Cerebellar cortex (tissue), 1 donor: Measurements from ENCODE around the gene USP24.
A peak's percentile ranks its signal among the peaks of the same experiment; 100 is the strongest.

Experiments used
- DNase-seq: peaks from one replicate; pipeline ENCODE4 v3.0.0-alpha.2; 2015; ENCODE audit warnings: low spot score

Gene USP24

DNA sequence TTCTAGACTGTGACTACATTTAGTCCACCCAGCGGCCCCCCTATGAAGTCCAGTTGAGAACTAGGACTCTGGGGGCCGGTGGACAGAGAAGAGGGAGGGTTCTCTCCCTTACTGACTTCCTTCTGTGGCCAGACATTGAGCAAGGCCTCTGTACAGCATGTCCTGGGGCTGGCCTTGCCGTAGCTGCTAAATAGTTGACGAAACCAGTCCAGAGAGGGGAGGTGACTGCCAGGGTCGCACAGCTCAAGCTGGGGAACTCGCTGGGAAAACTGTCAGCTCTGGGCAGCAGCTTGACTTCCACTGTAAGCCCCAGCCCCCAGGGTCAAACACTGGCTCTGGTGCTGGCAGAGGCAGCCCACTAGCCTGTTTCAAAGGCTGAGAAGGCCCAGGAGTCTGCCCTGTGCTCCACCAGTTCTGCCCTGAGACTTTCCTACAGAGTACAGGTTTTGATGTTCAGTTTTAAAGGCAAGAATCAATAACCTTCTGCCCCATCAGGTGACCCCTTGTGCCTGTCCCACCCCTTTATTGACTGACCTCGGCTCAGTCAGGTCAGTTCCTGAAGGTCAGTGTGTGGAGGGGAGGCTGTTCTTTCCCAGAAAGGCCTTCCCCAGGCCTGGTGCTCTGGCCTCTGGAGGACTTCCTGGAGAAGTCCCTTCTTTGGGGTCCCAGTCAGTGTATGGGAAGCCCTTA, 161.8 kb downstream of the USP24 start:
- no peak for DNase-seq

- DNase-seq = no peak
Observed at GRCh38 chr1:55052221-55053142, 162.7 kb downstream of the USP24 start.

DNA sequence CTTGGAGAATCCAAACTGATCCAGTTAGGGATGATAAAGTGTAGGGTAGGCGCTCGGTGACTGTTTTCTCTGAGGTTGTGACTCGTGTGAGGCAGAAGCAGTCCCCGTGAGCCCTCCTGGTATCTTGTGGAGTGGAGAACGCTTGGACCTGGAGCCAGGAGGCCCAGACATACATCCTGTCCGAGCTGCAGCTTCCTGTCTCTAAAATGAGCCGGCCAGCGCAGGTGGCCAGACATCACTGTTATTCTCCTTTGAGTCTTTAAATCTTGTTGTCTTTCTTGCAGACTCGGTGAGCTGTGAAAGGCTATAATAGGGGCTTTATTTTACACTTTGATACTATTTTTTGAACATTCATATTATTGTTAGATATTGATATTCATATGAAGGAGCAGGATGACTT, 163.5 kb downstream of the USP24 start:
- DNase-seq = no peak

GRCh38 chr1:55051169-55051568, 164.0 kb downstream of the USP24 start:
- no peak for DNase-seq

DNA sequence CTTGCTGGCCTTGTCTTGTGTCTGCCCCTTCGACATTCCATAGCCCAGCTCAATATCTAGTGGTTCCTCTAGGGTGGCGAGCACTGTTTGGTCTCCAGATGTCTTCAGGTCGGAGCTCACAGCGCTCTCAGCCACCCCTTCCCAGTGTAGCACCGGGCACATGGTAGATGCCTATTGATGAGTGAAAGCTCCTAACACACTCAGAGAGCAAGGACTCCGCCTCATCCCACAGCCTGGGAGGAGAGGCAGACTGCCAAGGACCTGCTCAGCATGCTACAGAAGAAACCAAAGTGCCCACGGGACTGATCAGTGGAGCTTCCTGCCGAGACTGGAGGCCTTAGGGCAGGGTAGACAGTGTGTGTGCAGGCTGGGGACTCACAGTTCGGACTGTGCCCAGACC, 164.9 kb downstream of the USP24 start:
- DNase-seq = peak; percentile 51

GRCh38 chr1:55049914-55050278, 165.3 kb downstream of the USP24 start:
- peak; percentile 87 for DNase-seq

DNA sequence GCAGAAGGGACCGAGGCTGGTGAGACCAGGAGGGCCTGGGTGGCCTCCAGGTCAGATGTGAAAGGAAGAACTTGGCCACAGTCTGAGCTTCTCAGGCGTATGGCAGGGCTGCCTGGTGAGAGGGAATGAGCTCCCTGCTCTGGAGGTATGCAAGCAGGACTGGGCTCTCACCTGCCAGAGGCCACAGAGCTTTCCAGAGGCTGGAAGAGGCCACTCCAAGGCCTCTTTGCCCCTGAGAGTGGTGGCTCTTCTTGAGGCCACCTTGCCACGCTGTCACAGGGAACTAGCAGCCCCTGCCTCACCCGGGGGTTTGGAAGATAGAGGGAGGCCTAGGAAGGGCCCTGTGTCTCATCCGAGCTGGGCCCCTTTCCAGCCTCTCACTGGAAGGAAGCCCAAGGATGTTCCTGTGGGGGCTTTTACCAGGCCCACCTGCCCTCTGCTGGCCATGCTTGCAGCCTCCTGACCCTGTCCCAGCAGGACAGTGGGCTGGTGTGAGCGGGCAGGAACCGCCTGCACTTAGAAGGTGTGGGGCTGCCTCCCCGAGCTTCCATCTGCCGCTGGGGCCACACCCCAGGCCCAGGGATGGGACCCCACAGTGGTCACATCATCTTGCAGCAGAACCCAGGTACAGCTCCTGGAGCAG, 165.8 kb downstream of the USP24 start:
- no peak for DNase-seq

- DNase-seq = no peak
Observed at GRCh38 chr1:55048453-55049270, 166.5 kb downstream of the USP24 start.

DNA sequence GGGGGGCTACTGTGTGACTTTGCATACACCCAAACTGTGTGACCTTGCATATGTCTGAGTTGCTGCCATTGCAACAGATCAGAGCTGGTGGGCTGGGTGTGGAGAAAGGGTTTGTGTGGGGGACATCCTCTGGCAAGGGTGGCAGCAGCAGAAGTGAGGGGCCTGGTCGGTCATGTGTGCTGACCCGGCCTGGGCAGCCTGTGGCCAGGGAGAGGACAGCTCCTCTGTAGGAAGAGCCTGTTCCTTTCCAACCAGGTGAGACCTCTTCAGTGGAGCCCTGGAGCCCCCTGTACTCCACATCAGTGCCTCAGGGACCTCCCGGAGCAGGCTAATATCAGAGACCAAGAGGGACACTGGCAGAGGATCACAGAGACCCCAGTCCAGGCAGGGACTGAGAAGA, 167.6 kb downstream of the USP24 start:
- no peak for DNase-seq

GRCh38 chr1:55046871-55047270, 168.3 kb downstream of the USP24 start:
- no peak for DNase-seq

DNA sequence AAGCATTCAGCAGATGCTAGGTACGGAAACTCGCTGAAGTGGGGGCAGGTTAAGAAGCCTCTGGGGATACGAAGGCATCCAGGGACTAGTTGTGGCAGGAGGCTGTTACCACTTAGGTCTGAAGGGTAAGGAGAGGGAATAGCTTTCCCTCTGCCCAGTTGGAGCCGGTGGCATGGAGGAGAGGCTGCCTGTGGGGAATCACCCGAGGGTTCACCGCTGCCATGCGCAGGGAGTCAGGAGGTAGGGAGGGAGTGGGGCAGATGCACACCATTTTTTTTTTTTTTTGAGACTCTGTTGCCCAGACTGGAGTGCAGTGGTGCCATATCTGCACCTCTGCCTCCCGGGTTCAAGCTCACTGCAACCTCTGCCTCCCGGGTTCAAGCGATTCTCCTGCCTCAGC, 169.7 kb downstream of the USP24 start:
- DNase-seq = no peak

- no peak for DNase-seq
Observed at GRCh38 chr1:55044617-55045397, 170.4 kb downstream of the USP24 start.

GRCh38 chr1:55043726-55044125, 171.4 kb downstream of the USP24 start:
- no peak for DNase-seq

DNA sequence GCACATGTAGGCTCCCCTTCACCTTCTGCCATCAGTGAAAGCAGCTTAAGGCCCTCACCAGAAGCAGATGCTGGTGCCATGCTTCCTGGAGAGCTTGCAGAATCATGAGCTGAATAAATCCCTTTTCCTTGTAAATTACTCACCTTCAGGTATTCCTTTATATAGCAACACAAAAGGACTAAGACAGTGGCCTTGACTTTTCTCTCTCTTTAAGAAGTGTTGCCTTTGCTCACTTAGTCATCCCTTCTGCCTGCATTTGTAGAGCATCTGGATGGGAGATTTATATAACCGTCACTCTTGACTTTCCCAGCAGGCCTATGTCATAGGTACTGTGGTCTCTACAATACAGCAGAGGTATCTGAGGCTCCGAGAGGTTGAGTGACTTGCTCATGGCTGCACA, 172.2 kb downstream of the USP24 start:
- no peak for DNase-seq

- no peak for DNase-seq
Observed at GRCh38 chr1:55041613-55042012, 173.6 kb downstream of the USP24 start.

DNA sequence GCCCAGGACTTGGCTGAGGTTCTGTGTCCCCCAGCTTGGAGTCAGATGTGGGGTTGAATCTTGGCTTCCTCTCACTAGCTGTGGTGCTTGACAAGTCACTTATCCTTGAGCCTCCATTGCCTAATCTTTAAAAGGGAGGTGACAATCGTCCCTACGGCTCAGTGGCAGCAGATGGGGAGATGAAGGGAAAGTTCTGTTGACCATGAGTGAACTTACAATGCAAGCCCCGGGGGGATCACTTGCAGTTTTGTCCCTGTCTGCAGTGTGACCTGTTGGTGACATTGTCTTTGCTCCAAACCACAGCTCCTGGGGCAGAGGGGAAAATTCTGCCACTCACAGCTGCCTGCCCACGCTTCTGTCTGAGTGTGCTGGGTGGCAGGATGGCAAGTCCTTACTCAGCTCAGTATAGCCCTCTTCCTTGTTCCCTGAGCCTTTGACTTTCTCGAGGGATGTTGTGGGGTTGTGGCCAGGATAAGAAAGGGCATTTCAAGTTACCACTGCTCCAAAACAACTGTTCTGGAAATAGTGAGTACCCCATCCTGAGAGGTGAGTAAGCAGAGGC, 174.2 kb downstream of the USP24 start:
- no peak for DNase-seq

GRCh38 chr1:55040083-55040932, 174.9 kb downstream of the USP24 start:
- peak; percentile 43 for DNase-seq

DNA sequence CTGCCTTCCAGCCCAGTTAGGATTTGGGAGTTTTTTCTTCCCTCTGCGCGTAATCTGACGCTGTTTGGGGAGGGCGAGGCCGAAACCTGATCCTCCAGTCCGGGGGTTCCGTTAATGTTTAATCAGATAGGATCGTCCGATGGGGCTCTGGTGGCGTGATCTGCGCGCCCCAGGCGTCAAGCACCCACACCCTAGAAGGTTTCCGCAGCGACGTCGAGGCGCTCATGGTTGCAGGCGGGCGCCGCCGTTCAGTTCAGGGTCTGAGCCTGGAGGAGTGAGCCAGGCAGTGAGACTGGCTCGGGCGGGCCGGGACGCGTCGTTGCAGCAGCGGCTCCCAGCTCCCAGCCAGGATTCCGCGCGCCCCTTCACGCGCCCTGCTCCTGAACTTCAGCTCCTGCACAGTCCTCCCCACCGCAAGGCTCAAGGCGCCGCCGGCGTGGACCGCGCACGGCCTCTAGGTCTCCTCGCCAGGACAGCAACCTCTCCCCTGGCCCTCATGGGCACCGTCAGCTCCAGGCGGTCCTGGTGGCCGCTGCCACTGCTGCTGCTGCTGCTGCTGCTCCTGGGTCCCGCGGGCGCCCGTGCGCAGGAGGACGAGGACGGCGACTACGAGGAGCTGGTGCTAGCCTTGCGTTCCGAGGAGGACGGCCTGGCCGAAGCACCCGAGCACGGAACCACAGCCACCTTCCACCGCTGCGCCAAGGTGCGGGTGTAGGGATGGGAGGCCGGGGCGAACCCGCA, 175.7 kb downstream of the USP24 start, which contains the start of gene PCSK9:
PCSK9 (plus strand) TSS at position 207 of the 741 bp plus-strand sequence; CDS start at position 497, 290 bp downstream.
- DNase-seq = no peak

DNA sequence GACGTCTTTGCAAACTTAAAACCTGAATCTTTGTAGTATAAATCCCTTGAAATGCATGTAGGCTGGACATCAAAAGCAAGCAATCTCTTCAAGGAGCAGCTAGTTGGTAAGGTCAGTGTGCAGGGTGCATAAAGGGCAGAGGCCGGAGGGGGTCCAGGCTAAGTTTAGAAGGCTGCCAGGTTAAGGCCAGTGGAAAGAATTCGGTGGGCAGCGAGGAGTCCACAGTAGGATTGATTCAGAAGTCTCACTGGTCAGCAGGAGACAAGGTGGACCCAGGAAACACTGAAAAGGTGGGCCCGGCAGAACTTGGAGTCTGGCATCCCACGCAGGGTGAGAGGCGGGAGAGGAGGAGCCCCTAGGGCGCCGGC, 176.2 kb downstream of the USP24 start:
- no peak for DNase-seq
